ENCODE measurements around the gene CKS2. TPM values are rescaled to one million over a fixed set of nuclear protein-coding genes. Genes with fewer than 3 reads are reported as not detected.

Gene CKS2
- total and polyA plus RNA-seq, 2 experiments from 2014 or later: 512 to 1,783 TPM

DNA sequence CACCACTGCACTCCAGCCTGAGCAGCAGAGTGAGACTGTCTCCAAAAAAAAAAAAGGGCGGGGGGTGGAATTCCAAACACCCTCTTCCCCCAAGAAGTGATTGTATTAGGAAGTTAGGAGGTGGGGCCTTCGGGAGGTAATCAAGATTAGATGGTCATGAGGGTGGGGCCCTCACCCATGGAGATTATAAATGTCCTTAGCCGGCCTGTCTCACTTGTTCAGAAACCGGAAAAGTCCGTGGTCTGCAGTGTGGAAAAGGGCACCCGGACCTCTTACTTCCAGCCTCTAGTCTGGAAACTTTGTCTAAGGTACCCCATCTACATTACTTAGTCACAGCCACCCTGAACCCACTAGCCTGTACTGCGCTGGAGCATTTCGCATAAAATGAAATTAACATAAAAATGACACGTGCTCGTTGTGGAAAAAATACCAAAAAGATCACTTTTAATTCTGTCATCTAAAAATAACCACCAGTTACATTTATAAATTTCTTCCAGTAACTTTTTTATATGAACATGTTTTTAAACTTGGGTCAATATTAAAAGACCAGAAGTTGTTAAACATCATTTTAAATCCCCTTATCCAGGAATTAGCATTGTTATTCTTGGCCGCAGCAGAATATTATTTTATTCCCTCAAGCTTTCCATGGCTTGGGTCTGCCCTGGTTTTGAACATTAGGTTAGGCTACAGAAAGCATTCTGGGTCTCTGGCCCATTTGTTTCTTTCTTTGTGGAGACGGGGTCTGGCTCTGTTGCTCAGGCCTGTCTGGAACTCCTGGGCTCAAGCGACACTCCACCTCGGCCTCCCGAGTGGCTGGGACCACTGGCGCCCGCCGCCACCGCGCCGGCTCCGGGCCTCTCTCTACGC, 1.2 kb upstream of the CKS2 start:
- no peak overlapping the region for H2AFZ ChIP-seq
- H4K20me1 ChIP-seq (replicated peaks; ENCODE audit: insufficient read depth): peaks cover 25% of the 10 kb centered on the region
- DNase-seq (ENCODE audit: low spot score) (peak; percentile 20), ATAC-seq (no peak)
- TF ChIP-seq POLR2AphosphoS5 (IDR thresholded peaks at IDR 0.05; ENCODE audit: low read depth): no peak
- TF ChIP-seq ZNF331 (CRISPR knock-in tag; IDR thresholded peaks at IDR 0.05; ENCODE audit: low read depth): no peak
- no peak for TF ChIP-seq STAT1 (IDR thresholded peaks at IDR 0.05; ENCODE audit: unreplicated experiment)
- TF ChIP-seq JUNB (IDR thresholded peaks at IDR 0.05; ENCODE audit: unreplicated experiment): no peak
- no peak for TF ChIP-seq CREB1 (CRISPR knock-in tag; IDR thresholded peaks at IDR 0.05; ENCODE audit: low read depth)
- no peak for TF ChIP-seq ETS1 (IDR thresholded peaks at IDR 0.05)
- TF ChIP-seq, protein P1, sequence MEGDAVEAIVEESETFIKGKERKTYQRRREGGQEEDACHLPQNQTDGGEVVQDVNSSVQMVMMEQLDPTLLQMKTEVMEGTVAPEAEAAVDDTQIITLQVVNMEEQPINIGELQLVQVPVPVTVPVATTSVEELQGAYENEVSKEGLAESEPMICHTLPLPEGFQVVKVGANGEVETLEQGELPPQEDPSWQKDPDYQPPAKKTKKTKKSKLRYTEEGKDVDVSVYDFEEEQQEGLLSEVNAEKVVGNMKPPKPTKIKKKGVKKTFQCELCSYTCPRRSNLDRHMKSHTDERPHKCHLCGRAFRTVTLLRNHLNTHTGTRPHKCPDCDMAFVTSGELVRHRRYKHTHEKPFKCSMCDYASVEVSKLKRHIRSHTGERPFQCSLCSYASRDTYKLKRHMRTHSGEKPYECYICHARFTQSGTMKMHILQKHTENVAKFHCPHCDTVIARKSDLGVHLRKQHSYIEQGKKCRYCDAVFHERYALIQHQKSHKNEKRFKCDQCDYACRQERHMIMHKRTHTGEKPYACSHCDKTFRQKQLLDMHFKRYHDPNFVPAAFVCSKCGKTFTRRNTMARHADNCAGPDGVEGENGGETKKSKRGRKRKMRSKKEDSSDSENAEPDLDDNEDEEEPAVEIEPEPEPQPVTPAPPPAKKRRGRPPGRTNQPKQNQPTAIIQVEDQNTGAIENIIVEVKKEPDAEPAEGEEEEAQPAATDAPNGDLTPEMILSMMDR (conservative IDR thresholded peaks at IDR 0.05; ENCODE audit: low read depth in 2 of 2): no peak
- TF ChIP-seq NANOG (IDR thresholded peaks at IDR 0.05; ENCODE audit: borderline replicate concordance): no peak
- no peak for TF ChIP-seq ZNF114 (CRISPR knock-in tag; IDR thresholded peaks at IDR 0.05)
- TF ChIP-seq ZNF462 (CRISPR knock-in tag; IDR thresholded peaks at IDR 0.05): no peak
- no peak for TF ChIP-seq EZH2 (IDR thresholded peaks at IDR 0.05; ENCODE audit: low read depth, unreplicated experiment)
- TF ChIP-seq, protein P2, sequence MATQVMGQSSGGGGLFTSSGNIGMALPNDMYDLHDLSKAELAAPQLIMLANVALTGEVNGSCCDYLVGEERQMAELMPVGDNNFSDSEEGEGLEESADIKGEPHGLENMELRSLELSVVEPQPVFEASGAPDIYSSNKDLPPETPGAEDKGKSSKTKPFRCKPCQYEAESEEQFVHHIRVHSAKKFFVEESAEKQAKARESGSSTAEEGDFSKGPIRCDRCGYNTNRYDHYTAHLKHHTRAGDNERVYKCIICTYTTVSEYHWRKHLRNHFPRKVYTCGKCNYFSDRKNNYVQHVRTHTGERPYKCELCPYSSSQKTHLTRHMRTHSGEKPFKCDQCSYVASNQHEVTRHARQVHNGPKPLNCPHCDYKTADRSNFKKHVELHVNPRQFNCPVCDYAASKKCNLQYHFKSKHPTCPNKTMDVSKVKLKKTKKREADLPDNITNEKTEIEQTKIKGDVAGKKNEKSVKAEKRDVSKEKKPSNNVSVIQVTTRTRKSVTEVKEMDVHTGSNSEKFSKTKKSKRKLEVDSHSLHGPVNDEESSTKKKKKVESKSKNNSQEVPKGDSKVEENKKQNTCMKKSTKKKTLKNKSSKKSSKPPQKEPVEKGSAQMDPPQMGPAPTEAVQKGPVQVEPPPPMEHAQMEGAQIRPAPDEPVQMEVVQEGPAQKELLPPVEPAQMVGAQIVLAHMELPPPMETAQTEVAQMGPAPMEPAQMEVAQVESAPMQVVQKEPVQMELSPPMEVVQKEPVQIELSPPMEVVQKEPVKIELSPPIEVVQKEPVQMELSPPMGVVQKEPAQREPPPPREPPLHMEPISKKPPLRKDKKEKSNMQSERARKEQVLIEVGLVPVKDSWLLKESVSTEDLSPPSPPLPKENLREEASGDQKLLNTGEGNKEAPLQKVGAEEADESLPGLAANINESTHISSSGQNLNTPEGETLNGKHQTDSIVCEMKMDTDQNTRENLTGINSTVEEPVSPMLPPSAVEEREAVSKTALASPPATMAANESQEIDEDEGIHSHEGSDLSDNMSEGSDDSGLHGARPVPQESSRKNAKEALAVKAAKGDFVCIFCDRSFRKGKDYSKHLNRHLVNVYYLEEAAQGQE (IDR thresholded peaks at IDR 0.05; ENCODE audit: unreplicated experiment): no peak
- no peak for TF ChIP-seq EZH2phosphoT487 (IDR thresholded peaks at IDR 0.05; ENCODE audit: unreplicated experiment)
- H3K27ac Mint-ChIP-seq: peak overlapping the region; percentile 100
- H3K4me3 Mint-ChIP-seq: peak overlapping the region; percentile 94
- no peaks in the 10 kb centered on the region for H3K27me3 ChIP-seq (ENCODE audit: insufficient read depth)
- H3K4me1 ChIP-seq (ENCODE audit: insufficient read depth): peaks cover 16% of the 10 kb centered on the region
- peaks cover 49% of the 10 kb centered on the region for H3K79me2 ChIP-seq (replicated peaks; ENCODE audit: insufficient read depth)
- peaks cover 9% of the 10 kb centered on the region for H3K36me3 ChIP-seq (ENCODE audit: insufficient read depth)
- H3K27me3 Mint-ChIP-seq (ENCODE audit: insufficient read depth, low read depth, poor library complexity): peaks cover 17% of the 10 kb centered on the region
- peak overlapping the region; percentile 89 for H3K4me2 ChIP-seq
- peaks cover 51% of the 10 kb centered on the region for H3K36me3 Mint-ChIP-seq (ENCODE audit: low read depth)
- peaks cover 7% of the 10 kb centered on the region; the same call in 1 of the 2 replicates for H3F3A ChIP-seq (replicated peaks; ENCODE audit: low read depth)
- H3K27ac ChIP-seq (ENCODE audit: low read depth): peak overlapping the region; percentile 99
- no peaks in the 10 kb centered on the region for H3K9me2 ChIP-seq (ENCODE audit: insufficient read depth)
- H3K9me3 Mint-ChIP-seq: peaks cover 5% of the 10 kb centered on the region; the same call in 1 of the 3 replicates
- H3K4me3 ChIP-seq: peak overlapping the region; percentile 73
- H3K4me1 Mint-ChIP-seq: peaks cover 20% of the 10 kb centered on the region
